ENCODE data around the gene FAM13A. TPM values are rescaled to one million over a fixed set of nuclear protein-coding genes. Genes with fewer than 3 reads are reported as not detected.

Gene FAM13A
- total and polyA plus RNA-seq, 2 of the 4 experiments (the other 2 are of a cell fraction), result 13.1 to 22.0 TPM

GRCh38 chr4:88878642-88879041 is 178.3 kb downstream of the FAM13A start:
- H3K4me3 ChIP-seq (ENCODE audit: insufficient read depth, low read depth, low read length), result no peak overlapping the region
- no TSS peak for BruUV-seq (replicated peaks)
- H3K27me3 ChIP-seq (ENCODE audit: control insufficient read depth, insufficient read depth, low read length), result no peaks in the 10 kb centered on the region
- no peak overlapping the region for H2BK15ac ChIP-seq (ENCODE audit: low read depth, low read length)
- WGBS, 2 experiments (ENCODE audit: extremely low coverage in 2 of 2, insufficient read length in 1 of 2), result no CpG with 5 or more reads among the region's 1 CpG
- H2BK120ac ChIP-seq (ENCODE audit: low read depth, low read length), result no peak overlapping the region
- no peak overlapping the region for H3K9ac ChIP-seq (ENCODE audit: low read depth, low read length)
- TF ChIP-seq ELK1 (IDR thresholded peaks at IDR 0.05; ENCODE audit: borderline replicate concordance, low read depth, low read length), result no peak
- TF ChIP-seq CEBPB (IDR thresholded peaks at IDR 0.05; ENCODE audit: low read depth, low read length), result no peak
- no peak for TF ChIP-seq FOS (IDR thresholded peaks at IDR 0.05; ENCODE audit: low read depth, low read length)
- no peak for TF ChIP-seq RCOR1 (IDR thresholded peaks at IDR 0.05; ENCODE audit: insufficient replicate concordance, low read length)
- TF ChIP-seq CHD1 (IDR thresholded peaks at IDR 0.05; ENCODE audit: low read depth, low read length), result no peak
- no peak for TF ChIP-seq POLR2A (IDR thresholded peaks at IDR 0.05; ENCODE audit: low read depth, low read length)
- no peak for TF ChIP-seq MAZ (IDR thresholded peaks at IDR 0.05; ENCODE audit: borderline replicate concordance, low read depth, low read length)
- no peak for TF ChIP-seq CTCF (conservative IDR thresholded peaks at IDR 0.05; ENCODE audit: low read depth, low read length)
- TF ChIP-seq USF2 (IDR thresholded peaks at IDR 0.05; ENCODE audit: low read depth, low read length), result no peak
- no peak for TF ChIP-seq RFX5 (IDR thresholded peaks at IDR 0.05; ENCODE audit: low read depth, low read length)
- no peak overlapping the region for H4K91ac ChIP-seq (ENCODE audit: insufficient read depth, low read depth, low read length)
- no peak overlapping the region for H2AK9ac ChIP-seq (replicated peaks; ENCODE audit: low read depth, low read length, poor library complexity)
- H3K18ac ChIP-seq (ENCODE audit: low read depth, low read length), result no peak overlapping the region
- no peaks in the 10 kb centered on the region for H3K9me3 ChIP-seq (ENCODE audit: control insufficient read depth, insufficient read depth, low read length)
- no peak for DNase-seq
- H3K9me1 ChIP-seq (ENCODE audit: insufficient read depth, low read length), result peaks cover 2% of the 10 kb centered on the region; the same call in 1 of the 2 replicates
- H2BK5ac ChIP-seq (ENCODE audit: low read depth, low read length, poor library complexity, severe bottlenecking), result no peak overlapping the region
- intact Hi-C loops (cut with micrococcal nuclease), result loop anchor here (1.0 kb wide), 1 partner anchor 23 kb away; no protein-coding TSS in a partner anchor
- in situ Hi-C loops (cut with MboI; ENCODE audit: low sequenced_read_pairs), result no loop called here
- H4K8ac ChIP-seq (ENCODE audit: low read depth in 2 of 2, low read length in 2 of 2), result no peak overlapping the region
- H3K4me1 ChIP-seq (ENCODE audit: control insufficient read depth, insufficient read depth, low read length), result no peaks in the 10 kb centered on the region
- no peak overlapping the region for H3K23ac ChIP-seq (ENCODE audit: low read depth, low read length)
- no peaks in the 10 kb centered on the region for H3K79me1 ChIP-seq (ENCODE audit: low read depth in 1 of 2, low read length in 2 of 2)
- no peak overlapping the region for H3K4me2 ChIP-seq (ENCODE audit: low read depth, low read length)
- H4K20me1 ChIP-seq (ENCODE audit: insufficient read depth, low read length), result no peaks in the 10 kb centered on the region
- no peak overlapping the region for H3K4ac ChIP-seq (ENCODE audit: low read depth, low read length)
- ChIA-PET POLR2A (ENCODE audit: unreplicated experiment) (no interaction called here), CTCF (no interaction called here)
- no peak overlapping the region for H3K14ac ChIP-seq (replicated peaks; ENCODE audit: low read depth, low read length)
- H2BK20ac ChIP-seq (ENCODE audit: low read depth, low read length), result no peak overlapping the region
- no peak overlapping the region for H3K56ac ChIP-seq (ENCODE audit: extremely low read depth, insufficient read depth, low read length)
- H2AK5ac ChIP-seq (ENCODE audit: low read depth, low read length), result no peak overlapping the region
- H3K36me3 ChIP-seq (ENCODE audit: control insufficient read depth, insufficient read depth, low read length), result no peaks in the 10 kb centered on the region
- no peak overlapping the region for H4K5ac ChIP-seq (ENCODE audit: low read depth, low read length)
- dilution Hi-C loops (cut with HindIII; ENCODE audit: low sequenced_read_pairs, unreplicated experiment), result no loop called here
- no peak overlapping the region for H3K27ac ChIP-seq (ENCODE audit: insufficient read depth, low read length)
- ATAC-seq (ENCODE audit: low read depth), result no peak
- no peak overlapping the region for H2AFZ ChIP-seq (replicated peaks; ENCODE audit: low read length, poor library complexity)

All from IMR-90 (cell line).